ENCODE data around the gene SURF4.
"Not testable (repeated sequence)": the region's sequence is repeated elsewhere in the genome, so short reads cannot be mapped to it uniquely, and the experiment has no call there.

The SURF4 gene

DNA sequence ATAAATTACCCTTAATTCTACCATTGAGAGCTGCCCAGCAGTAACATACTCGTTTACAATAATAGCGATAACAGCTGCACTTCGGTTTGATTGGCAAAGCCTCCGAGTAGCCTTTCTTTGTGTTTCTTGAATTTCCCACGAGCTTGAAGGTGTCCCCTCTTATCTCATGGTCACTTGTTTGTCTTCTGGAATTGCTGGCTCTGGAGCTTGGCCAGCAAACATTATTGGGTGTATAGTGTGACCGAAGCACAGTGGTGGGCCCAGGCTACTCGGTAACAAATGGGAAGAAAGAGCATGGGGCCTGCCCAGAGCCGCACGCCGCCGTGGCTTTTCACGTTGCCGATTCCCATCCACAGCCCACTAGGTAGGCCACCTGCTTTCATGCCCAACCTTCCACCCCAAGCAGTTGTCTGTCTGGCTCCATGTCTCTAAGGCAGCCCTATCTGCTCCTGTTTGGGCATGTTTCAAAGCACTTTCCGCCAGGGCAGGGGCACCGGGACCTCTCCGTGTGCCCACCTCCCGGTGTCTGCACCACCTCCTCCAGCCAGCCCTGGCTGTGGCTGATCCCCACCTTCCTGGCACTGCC is 9.0 kb upstream of the SURF4 start:
- Histone ChIP-seq H3K4me1 (ENCODE audit: control insufficient read depth, insufficient read depth, low read length) (no peaks in the 10 kb centered on the region), H3K9ac (ENCODE audit: low read length in 2 of 2) (no peak overlapping the region), H3K9me3 (ENCODE audit: control insufficient read depth in 2 of 2, low read length in 2 of 2) (no peaks in the 10 kb centered on the region), H3K27me3 (ENCODE audit: control insufficient read depth in 1 of 2, insufficient read depth in 2 of 2, low read length in 2 of 2) (peaks cover 2 to 9% of the 10 kb centered on the region in 2 donors), H3K27ac (ENCODE audit: low read length) (no peak overlapping the region), H3K4me3 (ENCODE audit: low read length in 2 of 2) (no peak overlapping the region), H3K36me3 (ENCODE audit: control insufficient read depth in 2 of 2, insufficient read depth in 2 of 2, low read length in 2 of 2) (no peaks in the 10 kb centered on the region)

DNA sequence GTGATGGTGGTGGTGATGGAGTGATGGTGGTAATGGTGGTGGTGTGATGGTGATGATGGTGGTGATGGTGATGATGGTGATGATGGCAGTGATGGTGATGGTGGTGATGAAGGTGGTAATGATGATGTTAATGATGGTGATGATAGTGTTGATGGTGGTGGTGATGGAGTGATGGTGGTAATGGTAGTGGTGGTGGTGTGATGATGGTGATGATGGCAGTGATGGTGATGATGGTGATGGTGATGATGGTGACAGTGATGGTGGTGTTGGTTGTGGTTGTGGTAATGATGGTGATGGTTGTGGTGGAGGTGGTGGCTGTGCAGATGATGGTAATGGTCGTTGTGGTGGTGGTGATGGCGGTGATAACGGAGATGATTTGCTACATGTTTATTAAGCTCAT is 7.6 kb upstream of the SURF4 start:
- no peaks in the 10 kb centered on the region for H3K27me3 ChIP-seq (ENCODE audit: control insufficient read depth in 1 of 2, insufficient read depth in 2 of 2, low read length in 2 of 2)
- H3K4me3 ChIP-seq (ENCODE audit: low read length in 2 of 2): no peak overlapping the region
- H3K4me1 ChIP-seq (ENCODE audit: control insufficient read depth, insufficient read depth, low read length): no peaks in the 10 kb centered on the region
- no peak overlapping the region for H3K9ac ChIP-seq (ENCODE audit: low read length in 2 of 2)
- H3K36me3 ChIP-seq (ENCODE audit: control insufficient read depth in 2 of 2, insufficient read depth in 2 of 2, low read length in 2 of 2): no peaks in the 10 kb centered on the region
- no peak overlapping the region for H3K27ac ChIP-seq (ENCODE audit: low read length)
- no peaks in the 10 kb centered on the region for H3K9me3 ChIP-seq (ENCODE audit: control insufficient read depth in 2 of 2, low read length in 2 of 2)

DNA sequence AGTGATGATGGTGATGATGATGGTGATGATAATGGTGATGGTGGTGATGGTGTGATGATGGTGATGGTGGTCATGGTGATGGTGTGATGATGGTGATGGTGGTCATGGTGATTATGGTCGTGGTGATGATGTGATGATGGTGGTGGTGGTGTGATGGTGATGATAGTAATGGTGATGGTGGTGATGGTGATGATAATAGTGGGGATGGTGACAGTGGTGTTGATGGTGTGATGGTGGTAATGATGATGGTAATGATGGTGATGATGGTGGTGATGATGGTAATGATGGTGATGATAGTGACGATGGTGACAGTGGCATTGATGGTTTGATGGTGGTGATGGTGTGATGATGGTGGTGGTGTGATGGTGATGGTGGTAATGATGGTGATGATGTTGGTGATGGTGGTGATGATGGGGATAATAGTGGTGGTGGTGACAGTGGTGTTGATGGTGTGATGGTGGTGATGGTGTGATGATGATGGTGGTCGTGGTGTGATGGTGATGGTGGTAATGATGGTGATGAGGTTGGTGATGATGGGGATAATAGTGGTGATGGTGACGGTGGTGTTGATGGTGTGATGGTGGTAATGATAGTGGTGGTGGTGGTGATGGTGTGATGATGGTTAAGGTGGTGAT is 6.8 kb upstream of the SURF4 start:
- H3K9ac ChIP-seq (ENCODE audit: low read length in 2 of 2): no peak overlapping the region
- no peaks in the 10 kb centered on the region for H3K36me3 ChIP-seq (ENCODE audit: control insufficient read depth in 2 of 2, insufficient read depth in 2 of 2, low read length in 2 of 2)
- H3K27me3 ChIP-seq (ENCODE audit: control insufficient read depth in 1 of 2, insufficient read depth in 2 of 2, low read length in 2 of 2): no peaks in the 10 kb centered on the region
- no peak overlapping the region for H3K27ac ChIP-seq (ENCODE audit: low read length)
- no peaks in the 10 kb centered on the region for H3K4me1 ChIP-seq (ENCODE audit: control insufficient read depth, insufficient read depth, low read length)
- H3K4me3 ChIP-seq (ENCODE audit: low read length in 2 of 2): no peak overlapping the region
- peaks cover 0 to 4% of the 10 kb centered on the region in 2 donors for H3K9me3 ChIP-seq (ENCODE audit: control insufficient read depth in 2 of 2, low read length in 2 of 2)

DNA sequence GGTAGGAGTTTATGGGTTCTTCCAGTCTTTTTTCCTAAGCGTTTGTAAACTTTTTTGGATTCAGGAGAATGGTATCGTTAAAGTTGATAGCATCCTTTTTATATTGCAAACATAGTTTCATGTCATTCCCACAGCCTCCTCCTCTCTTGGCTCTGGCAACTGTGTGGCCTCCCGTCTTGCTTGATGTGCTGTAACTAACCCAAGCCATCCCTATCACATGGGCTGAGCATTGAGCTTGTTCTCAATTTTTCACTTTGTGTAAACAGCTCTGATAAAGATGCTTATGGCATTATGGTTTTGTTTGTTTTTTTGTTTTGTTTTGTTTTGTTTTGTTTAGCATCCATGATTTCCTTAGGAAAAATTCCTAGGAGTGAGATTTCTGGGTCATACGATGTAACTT is 4.9 kb upstream of the SURF4 start:
- no peak overlapping the region for H3K9ac ChIP-seq (ENCODE audit: low read length in 2 of 2)
- H3K4me1 ChIP-seq (ENCODE audit: control insufficient read depth, insufficient read depth, low read length): peaks cover 6% of the 10 kb centered on the region
- H3K4me3 ChIP-seq (ENCODE audit: low read length in 2 of 2): no peak overlapping the region
- no peaks in the 10 kb centered on the region for H3K36me3 ChIP-seq (ENCODE audit: control insufficient read depth in 2 of 2, insufficient read depth in 2 of 2, low read length in 2 of 2)
- no peaks in the 10 kb centered on the region for H3K27me3 ChIP-seq (ENCODE audit: control insufficient read depth in 1 of 2, insufficient read depth in 2 of 2, low read length in 2 of 2)
- H3K27ac ChIP-seq (ENCODE audit: low read length): no peak overlapping the region
- H3K9me3 ChIP-seq (ENCODE audit: control insufficient read depth in 2 of 2, low read length in 2 of 2): peaks cover 0 to 4% of the 10 kb centered on the region in 2 donors

DNA sequence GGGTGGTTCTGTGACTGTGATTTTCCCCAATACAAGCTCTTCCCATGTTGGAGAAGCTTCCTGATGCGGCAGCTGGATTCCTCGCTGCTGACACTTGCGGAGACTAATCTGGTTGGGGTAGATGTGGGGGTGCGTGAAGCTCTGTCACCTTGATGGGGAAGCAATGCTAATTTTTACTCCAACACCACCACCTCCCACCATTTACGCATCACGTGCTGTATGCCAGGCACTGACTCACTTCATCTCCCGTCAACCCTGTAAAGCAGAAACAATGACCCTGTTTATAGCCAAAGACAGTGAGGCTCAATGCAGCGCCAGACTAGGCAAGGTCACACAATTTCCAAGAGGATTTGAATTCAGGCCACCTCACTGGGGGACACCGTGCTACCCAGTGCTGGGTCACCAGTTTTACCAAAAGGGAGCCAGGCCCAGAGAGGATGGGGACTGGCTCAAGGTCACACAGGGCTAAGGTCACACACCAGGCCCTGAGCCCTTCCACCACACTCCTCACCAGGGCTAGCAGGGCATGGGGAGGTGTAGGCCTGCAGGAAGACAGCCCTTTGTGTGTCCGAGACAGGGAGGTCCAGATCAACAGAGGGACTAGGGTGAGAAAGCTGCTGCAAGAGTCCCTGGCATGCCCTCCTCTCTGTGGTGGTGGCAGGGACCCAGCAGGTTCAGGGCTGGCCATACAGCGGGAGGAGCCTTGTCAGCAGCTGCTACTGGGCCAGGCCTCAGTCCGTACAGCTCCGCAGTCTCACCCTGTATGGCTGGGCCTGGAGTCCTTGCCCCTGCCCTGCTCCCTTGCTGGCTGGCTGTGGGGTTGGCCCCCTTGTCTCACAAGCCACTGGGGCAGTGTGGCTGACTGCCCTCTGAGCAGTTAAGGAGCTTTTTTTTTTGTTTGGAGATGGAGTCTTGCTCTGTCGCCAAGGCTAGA is 3.6 kb upstream of the SURF4 start:
- H3K9me3 ChIP-seq (ENCODE audit: control insufficient read depth in 2 of 2, low read length in 2 of 2): peaks cover 0 to 4% of the 10 kb centered on the region in 2 donors
- no peak overlapping the region for H3K27ac ChIP-seq (ENCODE audit: low read length)
- H3K4me1 ChIP-seq (ENCODE audit: control insufficient read depth, insufficient read depth, low read length): peaks cover 10% of the 10 kb centered on the region
- H3K9ac ChIP-seq (ENCODE audit: low read length in 2 of 2): no peak overlapping the region
- H3K27me3 ChIP-seq (ENCODE audit: control insufficient read depth in 1 of 2, insufficient read depth in 2 of 2, low read length in 2 of 2): no peaks in the 10 kb centered on the region
- no peak overlapping the region for H3K4me3 ChIP-seq (ENCODE audit: low read length in 2 of 2)
- H3K36me3 ChIP-seq (ENCODE audit: control insufficient read depth in 2 of 2, insufficient read depth in 2 of 2, low read length in 2 of 2): no peaks in the 10 kb centered on the region

DNA sequence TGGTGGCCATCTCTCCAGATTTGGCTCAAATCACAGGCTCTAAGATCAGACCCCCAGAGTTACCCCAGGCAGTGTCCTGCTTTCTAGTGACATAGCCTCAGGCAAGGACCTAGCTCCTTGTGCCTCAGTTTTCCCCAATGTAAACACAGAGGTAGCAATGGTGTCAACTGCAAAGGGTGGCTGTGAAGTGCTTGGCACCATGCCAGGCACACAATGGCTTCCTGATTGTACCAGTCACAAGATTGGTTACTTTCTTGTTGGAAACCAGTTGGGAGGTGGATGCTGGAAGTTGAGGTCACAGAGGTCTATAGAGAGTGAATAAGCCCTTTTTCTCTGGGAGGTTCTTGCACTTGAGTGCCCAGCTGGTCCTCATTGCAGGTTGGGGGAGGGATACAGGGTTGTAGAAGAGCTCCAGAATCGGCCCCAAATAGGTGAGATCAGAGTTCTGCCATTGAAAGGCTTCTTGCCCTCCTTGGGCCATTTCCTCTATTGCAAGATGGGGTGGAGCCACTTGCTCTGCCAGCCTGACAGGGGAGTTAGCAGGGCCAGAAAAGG is 2.6 kb upstream of the SURF4 start:
- peaks cover 15% of the 10 kb centered on the region for H3K4me1 ChIP-seq (ENCODE audit: control insufficient read depth, insufficient read depth, low read length)
- H3K9me3 ChIP-seq (ENCODE audit: control insufficient read depth in 2 of 2, low read length in 2 of 2): peaks cover 0 to 4% of the 10 kb centered on the region in 2 donors
- no peaks in the 10 kb centered on the region for H3K36me3 ChIP-seq (ENCODE audit: control insufficient read depth in 2 of 2, insufficient read depth in 2 of 2, low read length in 2 of 2)
- no peak overlapping the region for H3K4me3 ChIP-seq (ENCODE audit: low read length in 2 of 2)
- no peak overlapping the region for H3K27ac ChIP-seq (ENCODE audit: low read length)
- no peaks in the 10 kb centered on the region for H3K27me3 ChIP-seq (ENCODE audit: control insufficient read depth in 1 of 2, insufficient read depth in 2 of 2, low read length in 2 of 2)
- no peak overlapping the region for H3K9ac ChIP-seq (ENCODE audit: low read length in 2 of 2)

DNA sequence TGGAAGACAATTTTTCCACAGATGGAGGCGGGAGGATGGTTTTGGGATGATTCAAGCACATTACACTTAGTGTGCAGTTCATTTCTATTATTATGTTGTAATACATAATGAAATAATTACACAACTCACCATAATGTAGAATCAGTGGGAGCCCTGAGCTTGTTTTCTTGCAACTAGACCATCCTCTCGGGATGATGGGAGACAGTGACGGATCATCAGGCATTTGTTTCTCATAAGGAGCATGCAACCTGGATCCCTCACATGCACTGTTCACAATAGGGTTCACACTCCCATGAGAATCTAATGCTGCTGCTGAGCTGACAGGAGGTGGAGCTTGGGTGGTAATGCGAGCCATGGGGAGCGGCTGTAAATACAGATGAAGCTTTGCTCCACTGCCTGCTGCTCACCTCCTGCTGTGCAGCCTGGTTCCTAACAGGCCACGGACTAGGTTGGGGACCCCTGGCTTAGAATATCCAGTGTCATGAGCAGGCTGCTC is 1.9 kb upstream of the SURF4 start:
- Histone ChIP-seq H3K4me3 (ENCODE audit: low read length in 2 of 2) (no peak overlapping the region), H3K27ac (ENCODE audit: low read length) (no peak overlapping the region), H3K27me3 (ENCODE audit: control insufficient read depth in 1 of 2, insufficient read depth in 2 of 2, low read length in 2 of 2) (no peaks in the 10 kb centered on the region), H3K9me3 (ENCODE audit: control insufficient read depth in 2 of 2, low read length in 2 of 2) (peaks cover 0 to 4% of the 10 kb centered on the region in 2 donors), H3K36me3 (ENCODE audit: control insufficient read depth in 2 of 2, insufficient read depth in 2 of 2, low read length in 2 of 2) (peaks cover under 1 to 3% of the 10 kb centered on the region in 2 donors), H3K4me1 (ENCODE audit: control insufficient read depth, insufficient read depth, low read length) (peaks cover 21% of the 10 kb centered on the region), H3K9ac (ENCODE audit: low read length in 2 of 2) (no peak overlapping the region)

DNA sequence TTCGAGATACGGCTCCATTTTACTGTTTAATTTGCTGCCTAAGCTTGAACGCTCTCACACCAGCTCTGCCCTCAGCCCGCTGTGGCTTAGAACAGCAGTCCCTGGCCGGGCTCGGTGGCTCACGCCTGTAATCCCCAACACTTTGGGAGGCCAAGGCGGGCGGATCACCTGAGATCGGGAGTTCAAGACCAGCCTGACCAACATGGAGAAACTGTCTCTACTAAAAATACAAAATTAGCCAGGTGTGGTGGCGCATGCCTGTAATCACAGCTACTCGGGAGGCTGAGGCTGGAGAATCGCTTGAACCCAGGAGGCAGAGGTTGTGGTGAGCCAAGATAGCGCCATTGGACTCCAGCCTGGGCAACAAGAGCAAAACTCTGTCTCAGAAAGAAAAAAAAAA is 1.4 kb upstream of the SURF4 start:
- H3K27me3 ChIP-seq (ENCODE audit: control insufficient read depth in 1 of 2, insufficient read depth in 2 of 2, low read length in 2 of 2); H3K36me3 ChIP-seq (ENCODE audit: control insufficient read depth in 2 of 2, insufficient read depth in 2 of 2, low read length in 2 of 2); H3K4me3 ChIP-seq (ENCODE audit: low read length in 2 of 2); H3K9me3 ChIP-seq (ENCODE audit: control insufficient read depth in 2 of 2, low read length in 2 of 2); H3K27ac ChIP-seq (ENCODE audit: low read length); H3K9ac ChIP-seq (ENCODE audit: low read length in 2 of 2): not testable (repeated sequence)
- H3K4me1 ChIP-seq (ENCODE audit: control insufficient read depth, insufficient read depth, low read length): peaks cover 25% of the 10 kb centered on the region

DNA sequence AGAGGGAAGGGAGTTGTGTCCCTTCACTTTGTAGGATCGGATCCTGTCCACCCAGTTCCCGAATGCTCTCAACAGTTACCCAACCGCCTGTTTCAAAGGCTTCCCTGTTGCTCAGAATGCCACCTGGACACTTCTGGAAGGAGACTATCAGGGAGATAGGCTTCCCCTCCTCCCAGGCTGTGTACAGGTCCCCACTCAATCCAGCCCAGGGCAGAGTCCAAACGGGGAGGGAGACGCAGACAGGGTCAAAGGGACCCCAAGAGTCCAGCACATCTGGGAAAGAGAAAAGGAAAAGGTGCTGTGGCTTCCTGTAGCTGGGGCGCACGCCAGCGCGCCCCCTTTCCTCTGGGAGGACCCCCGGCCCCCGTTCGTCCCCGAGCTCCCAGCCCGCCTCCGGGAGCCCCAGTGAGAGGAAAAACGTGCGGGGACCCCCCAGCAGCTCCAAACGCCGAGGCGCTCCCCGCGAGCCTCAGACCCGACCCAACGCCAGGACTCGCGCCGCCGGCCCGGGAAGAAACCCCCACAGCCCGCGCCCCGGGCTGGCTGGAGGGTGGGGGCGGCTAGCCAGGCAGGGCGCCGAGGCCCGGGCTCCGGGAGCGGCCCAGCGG is 640 bp downstream of the SURF4 start:
- H3K4me3 ChIP-seq (ENCODE audit: low read length in 2 of 2): peak overlapping the region; percentile 82 to 84
- H3K9me3 ChIP-seq (ENCODE audit: control insufficient read depth in 2 of 2, low read length in 2 of 2): peaks cover 0 to 4% of the 10 kb centered on the region in 2 donors
- peak overlapping the region; percentile 86 to 89 for H3K9ac ChIP-seq (ENCODE audit: low read length in 2 of 2)
- peaks cover 8 to 10% of the 10 kb centered on the region in 2 donors for H3K36me3 ChIP-seq (ENCODE audit: control insufficient read depth in 2 of 2, insufficient read depth in 2 of 2, low read length in 2 of 2)
- peaks cover 44% of the 10 kb centered on the region for H3K4me1 ChIP-seq (ENCODE audit: control insufficient read depth, insufficient read depth, low read length)
- peak overlapping the region; percentile 62 for H3K27ac ChIP-seq (ENCODE audit: low read length)
- no peaks in the 10 kb centered on the region for H3K27me3 ChIP-seq (ENCODE audit: control insufficient read depth in 1 of 2, insufficient read depth in 2 of 2, low read length in 2 of 2)

DNA sequence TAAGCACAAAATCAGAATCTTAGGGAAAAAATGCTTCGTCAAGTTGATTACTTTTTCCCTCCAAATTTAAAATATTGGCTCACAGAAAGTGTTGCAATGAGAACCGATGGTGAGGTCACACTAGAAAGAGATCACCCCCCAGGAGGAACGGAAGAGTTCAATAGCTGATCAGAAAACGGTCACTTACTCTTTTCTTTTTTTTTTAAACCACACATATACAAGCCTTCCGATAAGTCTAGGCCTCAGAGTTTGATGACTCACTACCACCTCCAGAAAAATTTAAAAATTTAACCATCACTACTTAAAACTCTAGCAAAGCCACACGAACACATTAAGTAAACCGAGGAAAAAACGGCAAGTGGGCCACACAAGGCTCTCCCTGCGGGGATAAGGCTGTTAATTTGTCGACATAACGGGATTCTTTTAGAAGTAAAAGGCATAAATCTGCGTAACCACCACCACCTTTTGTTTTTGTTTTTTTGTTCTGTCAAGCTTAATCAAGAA is 1.2 kb downstream of the SURF4 start:
- H3K4me3 ChIP-seq (ENCODE audit: low read length in 2 of 2): peak overlapping the region; percentile 82 to 84
- peaks cover 49% of the 10 kb centered on the region for H3K4me1 ChIP-seq (ENCODE audit: control insufficient read depth, insufficient read depth, low read length)
- peak overlapping the region; percentile 86 to 89 for H3K9ac ChIP-seq (ENCODE audit: low read length in 2 of 2)
- H3K27me3 ChIP-seq (ENCODE audit: control insufficient read depth in 1 of 2, insufficient read depth in 2 of 2, low read length in 2 of 2): no peaks in the 10 kb centered on the region
- H3K36me3 ChIP-seq (ENCODE audit: control insufficient read depth in 2 of 2, insufficient read depth in 2 of 2, low read length in 2 of 2): peaks cover 11 to 14% of the 10 kb centered on the region in 2 donors
- H3K9me3 ChIP-seq (ENCODE audit: control insufficient read depth in 2 of 2, low read length in 2 of 2): peaks cover 0 to 4% of the 10 kb centered on the region in 2 donors
- H3K27ac ChIP-seq (ENCODE audit: low read length): peak overlapping the region; percentile 62
